Adrenal gland (tissue), 5 donors: Measurements from ENCODE around the gene FOXP2.

ENCODE experiments used
- POLR2A ChIP-seq, 2 donors: fragments of 450-650 bp; IDR thresholded peaks; one replicate each; pipeline ENCODE4 v1.6.1; 2017; ENCODE audit warnings: antibody characterized with exemption in 2 of 2, mild to moderate bottlenecking in 2 of 2, moderate library complexity in 1 of 2
- TF ChIP-seq, protein P1 (sequence below), 6 experiments: fragments of 450-650 bp in 4 of 6; fragments of 200-600 bp in 2 of 6; sonication (generic) in 1 of 6; IDR thresholded peaks; 1 replicate in 5 of 6; 2 replicates in 1 of 6; pipeline versions ENCODE4 v1.5.1 to v1.8.0; 2016 to 2021; ENCODE audit warnings: antibody characterized with exemption in 6 of 6, mild to moderate bottlenecking in 2 of 6, moderate library complexity in 1 of 6
- donor health status: DM: no; HTN: no; CAD: no.

DNA sequence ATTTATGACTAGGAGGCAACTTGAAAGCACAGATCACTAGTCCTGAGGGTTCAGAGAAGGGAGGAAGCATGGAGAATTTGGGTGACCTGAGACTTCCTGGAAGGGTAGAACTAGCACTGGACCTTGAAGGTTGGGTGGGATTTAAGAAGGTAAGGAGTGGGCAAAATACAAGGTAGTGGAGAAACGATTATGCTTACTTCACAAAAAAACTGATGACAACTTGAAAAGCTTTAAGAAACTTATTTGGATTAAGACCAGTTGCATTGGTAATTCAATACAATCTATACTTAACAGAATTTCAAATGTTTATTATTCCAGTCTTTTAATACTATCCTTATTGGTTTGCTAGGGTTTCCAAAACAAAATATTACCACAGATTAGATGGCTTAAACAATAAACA, 308.7 kb downstream of the FOXP2 start:
- TF ChIP-seq, protein P1, sequence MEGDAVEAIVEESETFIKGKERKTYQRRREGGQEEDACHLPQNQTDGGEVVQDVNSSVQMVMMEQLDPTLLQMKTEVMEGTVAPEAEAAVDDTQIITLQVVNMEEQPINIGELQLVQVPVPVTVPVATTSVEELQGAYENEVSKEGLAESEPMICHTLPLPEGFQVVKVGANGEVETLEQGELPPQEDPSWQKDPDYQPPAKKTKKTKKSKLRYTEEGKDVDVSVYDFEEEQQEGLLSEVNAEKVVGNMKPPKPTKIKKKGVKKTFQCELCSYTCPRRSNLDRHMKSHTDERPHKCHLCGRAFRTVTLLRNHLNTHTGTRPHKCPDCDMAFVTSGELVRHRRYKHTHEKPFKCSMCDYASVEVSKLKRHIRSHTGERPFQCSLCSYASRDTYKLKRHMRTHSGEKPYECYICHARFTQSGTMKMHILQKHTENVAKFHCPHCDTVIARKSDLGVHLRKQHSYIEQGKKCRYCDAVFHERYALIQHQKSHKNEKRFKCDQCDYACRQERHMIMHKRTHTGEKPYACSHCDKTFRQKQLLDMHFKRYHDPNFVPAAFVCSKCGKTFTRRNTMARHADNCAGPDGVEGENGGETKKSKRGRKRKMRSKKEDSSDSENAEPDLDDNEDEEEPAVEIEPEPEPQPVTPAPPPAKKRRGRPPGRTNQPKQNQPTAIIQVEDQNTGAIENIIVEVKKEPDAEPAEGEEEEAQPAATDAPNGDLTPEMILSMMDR (IDR thresholded peaks at IDR 0.05): no peak
- no peak for TF ChIP-seq POLR2A (IDR thresholded peaks at IDR 0.05)
